ENCODE results near the gene GPX4.

The GPX4 gene

DNA sequence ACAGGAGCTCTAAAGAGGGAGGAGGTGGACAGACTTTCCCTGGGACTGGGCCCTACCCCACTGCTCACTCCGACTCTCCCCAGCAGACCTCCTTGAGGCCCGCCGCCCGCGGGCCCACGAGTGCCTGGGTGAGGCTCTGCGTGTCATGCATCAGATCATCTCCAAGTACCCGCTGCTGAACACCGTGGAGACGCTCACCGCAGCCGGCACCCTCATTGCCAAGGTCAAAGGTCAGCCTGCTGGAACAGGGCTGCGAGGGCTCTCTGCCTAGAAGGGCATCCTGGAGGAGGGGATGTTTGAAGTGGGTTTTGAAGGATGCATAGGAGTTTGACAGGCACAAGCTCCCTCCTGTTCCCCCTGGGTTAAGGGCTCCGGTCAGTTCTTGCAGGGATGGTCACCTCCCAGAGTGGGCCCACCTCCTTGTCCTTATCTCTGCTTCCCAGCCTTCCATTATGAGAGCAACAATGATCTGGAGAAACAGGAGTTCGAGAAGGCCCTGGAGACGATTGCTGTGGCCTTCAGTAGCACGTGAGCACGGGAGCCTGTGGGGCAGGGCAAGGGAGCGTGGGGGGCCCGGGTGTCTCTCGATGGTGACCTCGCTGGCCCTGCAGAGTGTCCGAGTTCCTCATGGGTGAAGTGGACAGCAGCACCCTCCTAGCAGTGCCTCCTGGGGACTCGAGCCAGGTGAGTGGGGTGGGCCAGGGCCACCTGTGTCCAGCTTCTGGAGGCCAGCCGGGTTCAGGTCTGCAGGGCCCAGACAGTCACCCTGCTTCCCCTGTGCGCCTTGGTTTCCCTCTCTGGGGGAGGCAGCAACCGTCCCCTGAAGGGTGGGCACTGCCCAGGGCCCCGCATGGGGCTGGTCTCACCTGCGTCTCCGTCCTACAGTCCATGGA is 30.5 kb upstream of the GPX4 start:
- no peak overlapping the region for H3K4me3 ChIP-seq (ENCODE audit: low read length)
- TF ChIP-seq ZNF274 (IDR thresholded peaks at IDR 0.05; ENCODE audit: low read depth, low read length), result no peak

DNA sequence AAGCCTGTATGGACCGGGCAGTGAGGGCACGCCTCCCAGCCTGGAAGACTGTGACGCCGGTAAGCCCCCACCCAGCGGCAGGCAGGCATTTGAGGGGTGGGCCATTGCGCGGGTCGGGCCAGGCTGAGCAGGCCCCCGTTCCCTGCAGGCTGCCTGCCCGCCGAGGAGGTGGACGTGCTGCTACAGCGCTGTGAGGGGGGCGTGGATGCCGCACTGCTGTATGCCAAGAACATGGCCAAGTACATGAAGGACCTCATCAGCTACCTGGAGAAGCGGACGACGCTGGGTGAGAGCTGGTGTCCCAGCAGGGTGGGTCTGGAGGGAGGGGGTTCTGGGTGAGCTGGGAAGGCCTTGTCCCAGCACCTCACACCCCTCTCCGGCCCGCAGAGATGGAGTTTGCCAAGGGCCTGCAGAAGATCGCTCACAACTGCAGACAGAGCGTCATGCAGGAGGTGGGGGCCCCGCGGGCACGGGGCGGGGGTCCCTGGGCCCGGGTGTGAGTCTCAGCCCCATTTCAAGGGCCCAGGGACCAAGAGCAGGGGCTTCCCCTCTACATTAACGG is 29.8 kb upstream of the GPX4 start:
- H3K4me3 ChIP-seq (ENCODE audit: low read length), result no peak overlapping the region; the same call in 1 of the 2 replicates
- TF ChIP-seq ZNF274 (IDR thresholded peaks at IDR 0.05; ENCODE audit: low read depth, low read length), result no peak

DNA sequence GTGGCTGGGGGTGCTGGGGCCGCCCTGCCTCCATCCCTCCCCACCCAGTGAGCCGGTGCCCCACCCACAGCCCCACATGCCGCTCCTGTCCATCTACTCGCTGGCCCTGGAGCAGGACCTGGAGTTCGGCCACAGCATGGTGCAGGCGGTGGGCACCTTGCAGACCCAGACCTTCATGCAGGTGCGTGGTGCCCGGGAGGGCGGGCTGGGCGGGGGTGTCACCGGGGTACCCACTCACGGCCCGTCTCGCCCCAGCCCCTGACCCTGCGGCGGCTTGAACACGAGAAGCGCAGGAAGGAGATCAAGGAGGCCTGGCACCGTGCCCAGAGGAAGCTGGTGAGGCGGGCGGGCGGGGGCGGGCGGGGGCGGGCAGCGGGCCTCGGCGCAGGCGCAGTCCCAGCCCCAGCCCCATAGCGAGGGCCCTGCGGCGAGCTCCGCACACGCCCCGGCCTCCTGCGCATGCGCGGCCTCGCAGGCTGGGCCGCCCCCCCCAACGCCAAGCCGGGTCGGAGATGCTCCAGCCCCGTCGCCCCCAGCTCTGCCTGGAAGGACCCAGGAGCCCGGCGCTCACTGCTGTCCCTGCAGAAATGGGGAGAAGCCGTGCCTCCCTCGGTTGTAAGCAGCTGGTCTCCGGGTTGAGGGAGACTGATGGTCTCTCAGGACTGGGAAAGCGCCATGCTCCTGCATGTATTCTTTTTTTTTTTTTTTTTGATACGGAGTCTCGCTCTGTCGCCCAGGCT is 29.1 kb upstream of the GPX4 start:
- no peak for TF ChIP-seq ZNF274 (IDR thresholded peaks at IDR 0.05; ENCODE audit: low read depth, low read length)
- no peak overlapping the region; the same call in 1 of the 2 replicates for H3K4me3 ChIP-seq (ENCODE audit: low read length)

DNA sequence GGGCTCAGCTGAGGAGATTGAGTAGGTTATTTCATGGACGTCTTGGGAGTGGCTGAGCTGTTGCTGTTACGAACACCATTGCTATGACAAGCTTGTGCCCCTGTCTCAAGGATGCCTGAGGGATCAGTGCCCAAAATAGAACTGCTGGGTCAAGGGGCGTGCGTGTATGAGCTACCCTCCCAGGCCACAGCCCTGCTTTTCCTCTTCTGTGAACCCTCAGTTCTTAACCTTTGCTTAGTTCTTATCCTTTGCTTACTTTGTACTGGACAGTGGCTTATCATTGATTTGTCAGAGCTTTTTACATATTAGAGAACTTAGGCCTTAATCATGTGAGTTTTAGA is 27.8 kb upstream of the GPX4 start:
- H3K4me3 ChIP-seq (ENCODE audit: low read length), result no peak overlapping the region

DNA sequence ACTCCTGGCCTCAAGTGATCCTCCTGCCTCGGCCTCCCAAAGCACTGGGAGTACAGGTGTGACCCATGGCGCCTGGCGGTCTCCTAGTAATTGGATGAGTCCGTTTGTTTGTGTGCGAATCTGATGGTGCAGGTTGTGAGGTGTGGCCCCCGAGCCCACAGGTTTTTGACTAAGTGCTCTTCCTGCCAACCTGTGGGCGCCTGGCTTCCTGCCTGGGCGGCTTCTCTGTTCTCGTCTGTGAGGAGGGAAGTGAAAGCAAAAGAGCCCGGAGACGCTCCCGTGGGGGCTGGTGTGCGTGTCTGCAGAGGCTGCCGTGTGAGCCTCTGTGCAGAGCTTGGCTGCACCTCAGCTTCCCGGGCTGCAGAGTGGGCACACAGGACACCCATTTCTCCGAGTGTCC is 26.8 kb upstream of the GPX4 start:
- H3K4me3 ChIP-seq (ENCODE audit: low read length), result no peak overlapping the region; the same call in 1 of the 2 replicates
- no peak for TF ChIP-seq ZNF274 (IDR thresholded peaks at IDR 0.05; ENCODE audit: low read depth, low read length)

More for the DNA sequence above, 27.8 kb upstream of the GPX4 start:
- no peak for TF ChIP-seq ZNF274 (IDR thresholded peaks at IDR 0.05; ENCODE audit: low read depth, low read length)

DNA sequence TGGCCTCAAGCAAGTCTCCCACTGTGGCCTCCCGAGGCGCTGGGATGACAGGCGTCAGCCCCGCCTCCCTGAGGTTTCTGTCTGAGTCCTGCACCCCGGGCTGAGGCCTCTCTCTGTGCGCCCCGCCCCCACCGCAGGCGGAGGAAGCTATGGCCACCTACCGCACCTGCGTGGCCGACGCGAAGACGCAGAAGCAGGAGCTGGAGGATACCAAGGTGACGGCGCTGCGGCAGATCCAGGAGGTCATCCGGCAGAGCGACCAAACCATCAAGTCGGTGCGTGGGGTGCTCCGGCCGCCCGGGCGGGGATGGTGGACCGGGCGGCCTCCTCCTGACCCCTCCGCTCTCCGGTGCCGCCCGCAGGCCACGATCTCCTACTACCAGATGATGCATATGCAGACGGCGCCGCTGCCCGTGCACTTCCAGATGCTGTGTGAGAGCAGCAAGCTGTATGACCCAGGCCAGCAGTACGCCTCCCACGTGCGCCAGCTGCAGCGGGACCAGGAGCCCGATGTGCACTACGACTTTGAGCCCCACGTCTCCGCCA is 24.2 kb upstream of the GPX4 start:
- no peak for TF ChIP-seq ZNF274 (IDR thresholded peaks at IDR 0.05; ENCODE audit: low read depth, low read length)
- H3K4me3 ChIP-seq (ENCODE audit: low read length), result no peak overlapping the region

DNA sequence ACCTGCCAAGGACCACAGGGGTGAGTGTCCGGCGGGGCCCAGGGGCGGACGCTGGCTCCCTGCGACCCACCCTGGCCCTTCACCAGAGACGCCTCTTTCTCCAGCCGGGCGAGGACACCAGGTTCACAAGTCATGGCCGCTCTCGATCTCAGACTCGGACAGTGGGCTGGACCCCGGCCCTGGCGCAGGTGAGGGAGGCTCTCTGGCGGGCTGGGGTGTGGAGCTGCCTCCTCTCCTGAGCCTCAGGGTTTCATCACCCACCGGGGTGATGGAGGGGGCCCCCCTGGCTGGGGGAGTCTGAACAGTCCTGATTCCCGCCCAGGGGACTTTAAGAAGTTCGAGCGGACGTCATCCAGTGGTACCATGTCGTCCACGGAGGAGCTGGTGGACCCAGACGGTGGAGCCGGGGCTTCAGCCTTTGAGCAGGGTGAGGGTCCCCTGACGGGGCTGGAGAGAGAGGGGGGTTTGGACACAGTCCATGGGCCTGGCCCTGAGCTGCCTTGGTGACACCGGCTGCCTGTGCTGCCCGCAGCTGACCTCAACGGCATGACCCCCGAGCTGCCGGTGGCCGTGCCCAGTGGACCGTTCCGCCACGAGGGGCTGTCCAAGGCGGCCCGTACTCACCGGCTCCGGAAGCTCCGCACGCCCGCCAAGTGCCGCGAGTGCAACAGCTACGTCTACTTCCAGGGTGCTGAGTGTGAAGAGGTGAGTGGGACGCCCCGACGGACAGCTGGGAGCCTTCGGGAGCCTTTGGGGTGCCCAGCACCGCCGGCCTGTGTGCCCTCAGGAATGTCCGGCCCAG is 23.2 kb upstream of the GPX4 start:
- H3K4me3 ChIP-seq (ENCODE audit: low read length), result no peak overlapping the region
- TF ChIP-seq ZNF274 (IDR thresholded peaks at IDR 0.05; ENCODE audit: low read depth, low read length), result no peak

DNA sequence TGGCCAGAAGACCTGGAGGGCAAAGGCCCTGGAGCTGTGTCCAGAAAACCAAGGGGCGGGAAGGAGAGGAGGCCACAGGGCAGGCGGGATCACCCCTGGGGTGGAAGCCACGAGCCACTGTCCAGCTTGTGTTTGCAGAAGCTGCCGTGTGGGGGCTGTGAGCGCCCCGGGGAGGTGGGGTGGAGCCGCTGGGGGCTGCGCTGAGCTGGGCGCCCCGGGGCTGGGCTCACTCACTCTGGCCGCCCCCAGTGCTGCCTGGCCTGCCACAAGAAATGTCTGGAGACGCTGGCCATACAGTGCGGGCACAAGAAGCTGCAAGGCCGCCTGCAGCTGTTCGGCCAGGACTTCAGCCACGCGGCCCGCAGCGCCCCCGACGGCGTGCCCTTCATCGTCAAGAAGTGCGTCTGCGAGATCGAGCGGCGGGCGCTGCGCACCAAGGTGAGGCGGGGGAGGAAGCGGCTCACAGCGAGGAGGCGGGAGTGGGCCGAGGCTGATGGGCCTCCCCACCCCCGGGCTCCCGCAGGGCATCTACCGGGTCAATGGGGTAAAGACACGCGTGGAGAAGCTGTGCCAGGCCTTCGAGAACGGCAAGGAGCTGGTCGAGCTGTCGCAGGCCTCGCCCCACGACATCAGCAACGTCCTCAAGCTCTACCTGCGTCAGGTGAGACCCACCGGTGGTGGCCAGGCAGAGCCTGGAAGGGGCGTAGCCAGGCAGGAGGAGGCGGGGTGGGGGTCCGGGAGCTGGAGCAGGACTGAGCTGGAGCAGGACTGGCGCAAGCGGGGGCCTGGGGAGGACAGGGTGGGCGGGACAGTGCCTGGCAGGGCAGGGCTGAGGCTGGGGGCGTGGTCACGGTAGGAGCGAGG is 22.3 kb upstream of the GPX4 start:
- no peak overlapping the region for H3K4me3 ChIP-seq (ENCODE audit: low read length)
- no peak for TF ChIP-seq ZNF274 (IDR thresholded peaks at IDR 0.05; ENCODE audit: low read depth, low read length)

DNA sequence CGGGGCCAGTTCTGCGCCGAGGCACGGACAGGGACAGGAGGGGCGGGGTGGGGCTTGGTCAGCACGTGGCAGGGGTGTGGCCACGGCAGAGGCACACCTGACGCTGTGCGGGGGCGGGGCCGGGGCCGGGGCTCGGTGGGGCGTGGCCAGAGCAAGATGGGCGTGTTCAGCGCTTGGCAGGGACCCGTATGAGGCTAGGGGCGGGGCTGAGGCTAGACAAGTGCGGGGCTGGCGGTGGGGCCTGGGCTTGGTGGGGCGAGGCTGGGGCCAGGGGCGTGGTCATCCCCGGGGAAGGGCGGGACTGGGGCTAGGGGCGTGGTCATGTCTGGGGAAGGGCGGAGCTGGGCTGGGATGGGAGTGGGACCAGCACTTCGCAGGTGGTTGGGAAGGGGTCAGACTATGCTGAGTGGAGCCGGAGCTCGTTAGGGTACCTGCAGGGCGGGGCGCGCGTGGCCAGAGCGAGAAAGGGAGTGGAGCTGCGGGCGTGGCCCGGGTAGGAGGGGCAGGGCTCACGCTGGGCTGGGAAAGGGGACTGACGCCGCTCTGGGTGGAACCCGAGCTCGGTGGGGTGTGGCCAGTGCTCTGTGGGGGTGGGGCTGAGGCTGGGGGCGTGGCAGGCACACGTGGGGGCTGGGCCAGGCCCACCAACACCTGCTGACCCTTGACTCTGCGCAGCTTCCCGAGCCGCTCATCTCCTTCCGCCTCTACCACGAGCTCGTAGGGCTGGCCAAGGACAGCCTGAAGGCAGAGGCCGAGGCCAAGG is 21.4 kb upstream of the GPX4 start:
- H3K4me3 ChIP-seq (ENCODE audit: low read length), result no peak overlapping the region
- no peak for TF ChIP-seq ZNF274 (IDR thresholded peaks at IDR 0.05; ENCODE audit: low read depth, low read length)

DNA sequence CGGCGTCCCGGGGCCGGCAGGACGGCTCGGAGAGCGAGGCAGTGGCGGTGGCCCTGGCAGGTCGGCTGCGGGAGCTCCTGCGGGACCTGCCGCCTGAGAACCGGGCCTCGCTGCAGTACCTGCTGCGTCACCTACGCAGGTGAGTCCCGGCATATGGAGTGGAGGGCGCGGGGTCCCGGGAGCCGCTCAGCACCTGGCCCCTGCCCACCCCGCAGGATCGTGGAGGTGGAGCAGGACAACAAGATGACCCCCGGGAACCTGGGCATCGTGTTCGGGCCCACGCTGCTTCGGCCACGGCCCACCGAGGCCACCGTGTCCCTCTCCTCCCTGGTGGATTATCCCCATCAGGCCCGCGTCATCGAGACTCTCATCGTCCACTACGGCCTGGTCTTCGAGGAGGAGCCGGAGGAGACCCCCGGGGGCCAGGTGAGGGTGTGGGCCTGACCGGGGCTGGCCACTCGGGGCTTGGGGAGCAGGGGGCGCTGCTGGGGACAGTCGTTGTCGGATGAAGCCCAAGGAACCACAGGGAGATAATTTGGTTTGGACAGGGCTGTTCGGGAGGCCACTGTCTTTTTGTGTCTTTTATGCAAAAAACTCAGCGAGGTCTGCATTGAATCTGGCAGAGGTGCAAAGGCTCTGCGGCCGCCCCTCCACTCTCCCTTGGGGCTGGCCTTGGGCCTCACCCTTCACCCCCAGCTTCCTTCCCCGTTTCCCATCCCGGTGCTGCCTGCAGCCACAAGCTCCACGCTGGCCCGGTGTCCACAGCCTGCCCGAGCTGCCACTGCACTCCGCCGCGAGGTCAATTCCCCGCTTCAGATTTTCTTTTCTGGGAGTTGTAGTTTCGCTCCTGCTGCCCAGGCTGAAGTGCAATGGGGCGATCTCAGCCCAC is 20.6 kb upstream of the GPX4 start:
- TF ChIP-seq ZNF274 (IDR thresholded peaks at IDR 0.05; ENCODE audit: low read depth, low read length), result no peak
- no peak overlapping the region for H3K4me3 ChIP-seq (ENCODE audit: low read length)

Measured in GM08714 (cell line).